Stimulated activated CD8-positive, alpha-beta memory T cell treated with anti-CD3 and anti-CD28 coated beads, Interleukin-7, amount 100 ng/mL, for 4 hours (primary cell): ENCODE data around the gene ANKRD23.
"Not testable (repeated sequence)": the region's sequence is repeated elsewhere in the genome, so short reads cannot be mapped to it uniquely, and the experiment has no call there.

Experiments used
- DNase-seq, 2 donors: peaks; one replicate each; pipeline ENCODE4 v3.0.0-alpha.2; 2020; ENCODE audit warnings: low read depth in 2 of 2

ANKRD23 gene

GRCh38 chr2:96863575-96864342, 19.9 kb upstream of the ANKRD23 start:
- DNase-seq = no peak

- not testable (repeated sequence) for DNase-seq
These were observed 19.2 kb upstream of the ANKRD23 start for GRCh38 chr2:96863056-96863455.

GRCh38 chr2:96861074-96861473, 17.3 kb upstream of the ANKRD23 start:
- DNase-seq = no peak

GRCh38 chr2:96860065-96861029, 16.5 kb upstream of the ANKRD23 start:
- no peak for DNase-seq

GRCh38 chr2:96859681-96860064, 15.9 kb upstream of the ANKRD23 start:
- DNase-seq = no peak

- DNase-seq = no peak
These were observed 15.4 kb upstream of the ANKRD23 start for GRCh38 chr2:96859099-96859649.

- DNase-seq = peak; percentile 96
These were observed 14.0 kb upstream of the ANKRD23 start, which contains the start of gene ANKRD39 for GRCh38 chr2:96857667-96858372. Gene ANKRD39, minus strand, starts transcription at chr2:96858016. Its CDS starts 29 bp downstream, at chr2:96857987.

GRCh38 chr2:96856776-96857666, 13.2 kb upstream of the ANKRD23 start:
- DNase-seq = no peak

GRCh38 chr2:96853321-96853720, 9.5 kb upstream of the ANKRD23 start:
- no peak for DNase-seq

- DNase-seq = no peak
These were observed 8.8 kb upstream of the ANKRD23 start for GRCh38 chr2:96852667-96853066.

- DNase-seq = no peak
These were observed 4.4 kb upstream of the ANKRD23 start for GRCh38 chr2:96848264-96848663.

- DNase-seq = no peak
These were observed 3.8 kb upstream of the ANKRD23 start for GRCh38 chr2:96847586-96847985.

- no peak for DNase-seq
These were observed 3.0 kb upstream of the ANKRD23 start for GRCh38 chr2:96846825-96847224.

GRCh38 chr2:96844405-96844808, 586 bp upstream of the ANKRD23 start:
- no peak for DNase-seq

GRCh38 chr2:96842600-96842999, 1.2 kb downstream of the ANKRD23 start:
- no peak for DNase-seq

GRCh38 chr2:96841701-96842495, 1.9 kb downstream of the ANKRD23 start:
- no peak for DNase-seq

GRCh38 chr2:96839875-96840850, 3.7 kb downstream of the ANKRD23 start:
- no peak for DNase-seq

- DNase-seq = peak; percentile 56 to 79
These were observed 4.4 kb downstream of the ANKRD23 start for GRCh38 chr2:96839293-96839874.
